DOHH2 (cell line): ENCODE results near the gene TMSB10.

ENCODE experiments used
- H3F3A ChIP-seq: fragments of 200-600 bp; sonication (generic), shearing (Covaris generic); 2 replicates; pipeline ENCODE4 v1.6.0; 2016; ENCODE audit warnings: antibody characterized with exemption, mild to moderate bottlenecking; ENCODE audit not compliant: control insufficient read depth, insufficient read depth
- H3K27ac ChIP-seq: fragments of 200-600 bp; sonication (generic); 2 replicates; pipeline ENCODE4 v1.5.1; 2014; ENCODE audit warnings: low read depth, mild to moderate bottlenecking, low read length, moderate library complexity
- H3K27me3 ChIP-seq: fragments of 200-600 bp; sonication (generic); 2 replicates; pipeline ENCODE4 v1.6.1; 2014; ENCODE audit warnings: mild to moderate bottlenecking, low read length, mixed read lengths; ENCODE audit not compliant: control insufficient read depth
- H3K36me3 ChIP-seq: fragments of 200-600 bp; sonication (generic); 2 replicates; pipeline ENCODE4 v1.6.1; 2014; ENCODE audit warnings: mild to moderate bottlenecking, low read length, moderate library complexity, mixed read lengths; ENCODE audit not compliant: control insufficient read depth
- H3K4me1 ChIP-seq: fragments of 200-600 bp; sonication (generic); 2 replicates; pipeline ENCODE4 v1.6.1; 2014; ENCODE audit warnings: mild to moderate bottlenecking, low read length, mixed read lengths; ENCODE audit not compliant: control insufficient read depth
- H3K4me2 ChIP-seq: fragments of 200-600 bp; sonication (generic); 2 replicates; pipeline ENCODE4 v1.6.0; 2014; ENCODE audit warnings: mild to moderate bottlenecking, low read length, moderate library complexity
- H3K4me3 ChIP-seq: fragments of 200-600 bp; sonication (generic); 2 replicates; pipeline ENCODE4 v1.5.1; 2014; ENCODE audit warnings: mild to moderate bottlenecking, low read length, mixed read lengths
- H3K79me2 ChIP-seq: fragments of 200-600 bp; sonication (generic); 2 replicates; pipeline ENCODE4 v1.6.1; 2014; ENCODE audit warnings: mild to moderate bottlenecking, low read length, mixed read lengths; ENCODE audit not compliant: control insufficient read depth
- H3K9me2 ChIP-seq: fragments of 200-600 bp; sonication (generic); replicated peaks from 2 replicates; pipeline ENCODE4 v1.6.1; 2014; ENCODE audit warnings: mild to moderate bottlenecking, low read length, mixed read lengths; ENCODE audit not compliant: control insufficient read depth
- H3K9me3 ChIP-seq: fragments of 200-600 bp; sonication (generic); 2 replicates; pipeline ENCODE4 v1.6.1; 2014; ENCODE audit warnings: antibody characterized with exemption, low read length, mixed read lengths; ENCODE audit not compliant: control insufficient read depth, insufficient read depth
- H4K20me1 ChIP-seq: fragments of 200-600 bp; sonication (generic); 2 replicates; pipeline ENCODE4 v1.6.0; 2014; ENCODE audit warnings: low read depth, mild to moderate bottlenecking, antibody characterized with exemption, low read length, moderate library complexity; ENCODE audit not compliant: control insufficient read depth, insufficient read depth
- EZH2phosphoT487 ChIP-seq: fragments of 200-600 bp; sonication (generic); IDR thresholded peaks from 2 replicates; pipeline ENCODE4 v1.6.1; 2017; ENCODE audit warnings: borderline replicate concordance, mild to moderate bottlenecking, antibody characterized with exemption, low read length, moderate library complexity, mixed read lengths
- TF ChIP-seq, protein P1 (sequence below): fragments of 200-600 bp; sonication (generic); IDR thresholded peaks from one replicate; pipeline ENCODE4 v1.5.1; 2014; ENCODE audit warnings: antibody characterized with exemption, mild to moderate bottlenecking, low read depth, low read length; ENCODE audit not compliant: poor library complexity, severe bottlenecking

Gene TMSB10

DNA sequence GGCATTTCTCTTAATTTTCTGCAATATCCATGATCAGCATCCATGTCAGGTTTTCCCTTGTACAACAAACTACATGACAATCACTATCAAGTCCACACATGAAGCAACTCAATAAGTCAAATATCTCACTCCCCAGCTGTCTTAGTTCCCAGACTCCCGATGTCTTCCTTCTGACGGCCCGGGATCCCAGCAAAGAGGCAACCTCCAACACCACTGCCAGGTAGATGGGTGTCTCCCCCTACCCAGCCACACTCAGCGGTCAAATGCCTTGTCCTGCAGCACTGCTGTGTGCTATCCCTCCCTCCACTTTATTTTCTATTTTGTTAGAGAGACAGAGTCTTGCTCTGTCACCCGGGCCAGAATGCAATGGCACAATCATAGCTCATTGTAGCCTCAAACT, 47.9 kb upstream of the TMSB10 start:
- TF ChIP-seq, protein P1, sequence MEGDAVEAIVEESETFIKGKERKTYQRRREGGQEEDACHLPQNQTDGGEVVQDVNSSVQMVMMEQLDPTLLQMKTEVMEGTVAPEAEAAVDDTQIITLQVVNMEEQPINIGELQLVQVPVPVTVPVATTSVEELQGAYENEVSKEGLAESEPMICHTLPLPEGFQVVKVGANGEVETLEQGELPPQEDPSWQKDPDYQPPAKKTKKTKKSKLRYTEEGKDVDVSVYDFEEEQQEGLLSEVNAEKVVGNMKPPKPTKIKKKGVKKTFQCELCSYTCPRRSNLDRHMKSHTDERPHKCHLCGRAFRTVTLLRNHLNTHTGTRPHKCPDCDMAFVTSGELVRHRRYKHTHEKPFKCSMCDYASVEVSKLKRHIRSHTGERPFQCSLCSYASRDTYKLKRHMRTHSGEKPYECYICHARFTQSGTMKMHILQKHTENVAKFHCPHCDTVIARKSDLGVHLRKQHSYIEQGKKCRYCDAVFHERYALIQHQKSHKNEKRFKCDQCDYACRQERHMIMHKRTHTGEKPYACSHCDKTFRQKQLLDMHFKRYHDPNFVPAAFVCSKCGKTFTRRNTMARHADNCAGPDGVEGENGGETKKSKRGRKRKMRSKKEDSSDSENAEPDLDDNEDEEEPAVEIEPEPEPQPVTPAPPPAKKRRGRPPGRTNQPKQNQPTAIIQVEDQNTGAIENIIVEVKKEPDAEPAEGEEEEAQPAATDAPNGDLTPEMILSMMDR, result no peak
- no peak for TF ChIP-seq EZH2phosphoT487
- Histone ChIP-seq H3K4me1 (peaks cover 4% of the 10 kb centered on the region; the same call in 1 of the 2 replicates), H3K79me2 (no peaks in the 10 kb centered on the region), H3K9me3 (no peaks in the 10 kb centered on the region), H3K27ac (no peak overlapping the region), H3K9me2 (no peaks in the 10 kb centered on the region), H3K36me3 (no peaks in the 10 kb centered on the region), H3K4me3 (no peak overlapping the region), H3F3A (no peaks in the 10 kb centered on the region), H3K4me2 (no peak overlapping the region), H3K27me3 (no peaks in the 10 kb centered on the region), H4K20me1 (no peaks in the 10 kb centered on the region)

DNA sequence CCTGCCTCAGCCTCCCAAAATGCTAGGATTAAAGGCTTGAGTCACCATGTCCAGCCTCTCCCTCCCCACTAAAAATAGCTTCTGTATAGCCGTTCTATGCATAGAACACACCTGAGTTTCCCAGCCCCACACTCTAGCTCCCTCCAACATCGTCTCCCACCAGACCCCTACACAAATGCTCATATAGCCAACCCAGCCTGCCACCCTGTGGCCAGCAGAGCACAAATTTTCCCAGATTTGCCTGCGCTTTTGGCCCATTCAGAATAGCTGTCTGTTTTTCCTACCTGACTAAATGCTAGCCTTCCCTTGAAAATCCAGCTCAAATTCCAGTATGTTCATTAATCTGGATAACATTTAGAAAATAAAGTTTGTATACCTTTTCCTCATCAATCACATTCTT, 47.3 kb upstream of the TMSB10 start:
- Histone ChIP-seq H3K36me3 (no peaks in the 10 kb centered on the region), H3K9me2 (no peaks in the 10 kb centered on the region), H3K4me2 (no peak overlapping the region), H3K79me2 (no peaks in the 10 kb centered on the region), H3K4me3 (no peak overlapping the region), H3K27me3 (no peaks in the 10 kb centered on the region), H3K27ac (no peak overlapping the region), H4K20me1 (no peaks in the 10 kb centered on the region), H3K9me3 (no peaks in the 10 kb centered on the region), H3F3A (no peaks in the 10 kb centered on the region), H3K4me1 (peaks cover 4% of the 10 kb centered on the region; the same call in 1 of the 2 replicates)
- TF ChIP-seq, protein P1, result peak; percentile 17
- TF ChIP-seq EZH2phosphoT487, result no peak

DNA sequence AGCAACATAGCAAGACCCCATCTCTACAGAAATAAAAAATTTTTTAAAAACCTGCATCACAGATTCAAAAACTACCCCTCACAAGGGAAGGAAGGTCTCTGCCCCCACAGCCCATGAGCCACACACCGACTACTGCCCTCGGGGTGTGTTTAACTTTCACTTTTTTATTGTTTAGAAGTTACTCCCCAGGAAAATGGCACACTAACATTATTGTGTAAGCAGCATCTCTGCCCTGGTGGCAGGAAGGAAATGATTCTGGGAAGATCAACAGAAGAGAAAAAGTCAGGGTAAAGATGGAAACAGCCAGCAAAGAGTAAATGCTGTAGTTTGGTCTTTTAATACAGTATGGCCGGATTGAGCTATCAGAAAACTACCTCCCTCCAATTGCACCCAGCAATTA, 46.5 kb upstream of the TMSB10 start:
- Histone ChIP-seq H3K4me1 (peaks cover 4% of the 10 kb centered on the region; the same call in 1 of the 2 replicates), H4K20me1 (no peaks in the 10 kb centered on the region), H3F3A (no peaks in the 10 kb centered on the region), H3K4me3 (no peak overlapping the region), H3K4me2 (no peak overlapping the region), H3K9me2 (no peaks in the 10 kb centered on the region), H3K79me2 (no peaks in the 10 kb centered on the region), H3K9me3 (no peaks in the 10 kb centered on the region), H3K27ac (no peak overlapping the region), H3K27me3 (no peaks in the 10 kb centered on the region), H3K36me3 (no peaks in the 10 kb centered on the region)
- TF ChIP-seq, protein P1, result no peak
- TF ChIP-seq EZH2phosphoT487, result no peak

DNA sequence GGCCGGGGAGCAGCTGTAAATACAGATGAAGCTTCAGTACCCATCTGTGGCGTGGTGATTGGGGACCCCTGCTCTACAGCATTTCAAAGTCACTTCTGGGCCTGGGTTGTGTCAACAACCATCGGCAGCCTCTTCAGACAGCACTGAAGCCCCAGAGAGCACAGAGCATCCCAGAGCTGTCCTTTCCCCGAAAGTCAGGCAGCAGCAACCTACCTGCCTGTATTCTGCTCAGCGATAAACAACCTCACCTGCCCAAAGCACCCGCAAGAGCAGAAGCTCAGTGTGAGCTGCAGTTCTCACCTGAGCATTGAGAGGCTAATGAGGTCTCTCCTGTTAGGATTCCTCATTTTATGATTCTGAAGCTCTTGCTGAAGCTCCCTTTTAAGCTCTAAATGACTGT, 43.9 kb upstream of the TMSB10 start:
- Histone ChIP-seq H3K9me3 (no peaks in the 10 kb centered on the region), H3K4me3 (no peak overlapping the region), H3K79me2 (no peaks in the 10 kb centered on the region), H3K9me2 (no peaks in the 10 kb centered on the region), H4K20me1 (no peaks in the 10 kb centered on the region), H3K4me1 (peaks cover 4% of the 10 kb centered on the region; the same call in 1 of the 2 replicates), H3K4me2 (no peak overlapping the region), H3K27me3 (no peaks in the 10 kb centered on the region), H3K27ac (no peak overlapping the region), H3K36me3 (no peaks in the 10 kb centered on the region), H3F3A (no peaks in the 10 kb centered on the region)
- TF ChIP-seq, protein P1, result no peak
- no peak for TF ChIP-seq EZH2phosphoT487
